Epithelial cell of esophagus (primary cell): ENCODE measurements around the gene ZFPM1.

Source experiments
- DNase-seq: peaks from one replicate; pipeline ENCODE4 v3.0.0; 2010; ENCODE audit warnings: low read depth
- H3K4me3 ChIP-seq: 2 replicates; pipeline ENCODE4 v1.5.1; 2011; ENCODE audit warnings: mild to moderate bottlenecking, low read length, control low read depth
- TF ChIP-seq, protein P1 (sequence below): IDR thresholded peaks from 2 replicates; pipeline ENCODE4 v1.5.1; 2011; ENCODE audit warnings: low read depth, mild to moderate bottlenecking, low read length, control low read depth, inconsistent platforms; ENCODE audit not compliant: insufficient read depth; ENCODE audit errors: missing control alignments

Gene ZFPM1

DNA sequence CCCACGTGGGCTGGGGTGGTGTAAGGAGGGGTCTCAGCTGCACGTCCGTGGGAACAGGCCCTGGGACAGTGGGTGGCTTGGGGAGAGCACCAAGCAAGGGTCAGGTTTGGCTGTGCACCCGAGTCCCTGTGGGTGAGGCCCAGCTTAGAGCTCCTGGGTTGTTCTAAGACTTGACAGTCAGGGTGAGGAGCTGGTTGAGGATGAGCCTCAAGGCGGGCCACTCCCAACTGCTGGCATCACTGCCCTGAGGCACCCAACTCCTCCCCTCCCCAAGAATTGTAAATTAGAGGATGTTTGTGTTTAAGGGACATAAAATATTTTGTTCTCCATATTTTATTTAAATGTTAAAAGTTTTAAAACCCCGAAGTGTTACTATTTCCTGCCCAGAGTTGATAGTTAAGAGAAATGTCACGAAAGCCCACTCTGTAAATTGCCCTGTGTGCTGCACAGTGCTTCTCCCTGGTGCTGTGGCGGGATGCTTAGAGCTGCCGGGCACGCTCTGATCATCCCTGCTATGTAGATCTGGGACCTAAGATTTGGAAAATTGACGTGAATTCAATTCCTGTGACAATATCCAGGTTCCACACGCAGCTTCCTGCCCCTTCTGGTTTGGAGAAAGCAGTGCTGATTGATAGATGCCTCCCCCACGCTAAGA is 133.0 kb downstream of the ZFPM1 start:
- TF ChIP-seq, protein P1, sequence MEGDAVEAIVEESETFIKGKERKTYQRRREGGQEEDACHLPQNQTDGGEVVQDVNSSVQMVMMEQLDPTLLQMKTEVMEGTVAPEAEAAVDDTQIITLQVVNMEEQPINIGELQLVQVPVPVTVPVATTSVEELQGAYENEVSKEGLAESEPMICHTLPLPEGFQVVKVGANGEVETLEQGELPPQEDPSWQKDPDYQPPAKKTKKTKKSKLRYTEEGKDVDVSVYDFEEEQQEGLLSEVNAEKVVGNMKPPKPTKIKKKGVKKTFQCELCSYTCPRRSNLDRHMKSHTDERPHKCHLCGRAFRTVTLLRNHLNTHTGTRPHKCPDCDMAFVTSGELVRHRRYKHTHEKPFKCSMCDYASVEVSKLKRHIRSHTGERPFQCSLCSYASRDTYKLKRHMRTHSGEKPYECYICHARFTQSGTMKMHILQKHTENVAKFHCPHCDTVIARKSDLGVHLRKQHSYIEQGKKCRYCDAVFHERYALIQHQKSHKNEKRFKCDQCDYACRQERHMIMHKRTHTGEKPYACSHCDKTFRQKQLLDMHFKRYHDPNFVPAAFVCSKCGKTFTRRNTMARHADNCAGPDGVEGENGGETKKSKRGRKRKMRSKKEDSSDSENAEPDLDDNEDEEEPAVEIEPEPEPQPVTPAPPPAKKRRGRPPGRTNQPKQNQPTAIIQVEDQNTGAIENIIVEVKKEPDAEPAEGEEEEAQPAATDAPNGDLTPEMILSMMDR: no peak
- no peak overlapping the region for H3K4me3 ChIP-seq
- DNase-seq: no peak
